Activated CD8-positive, alpha-beta memory T cell treated with anti-CD3 and anti-CD28 coated beads, Interleukin-2, amount 50 U/mL, for 1 hour (primary cell): ENCODE results near the gene CEPT1.

Source experiments
- DNase-seq: peaks from one replicate; pipeline ENCODE4 v3.0.0-alpha.2; 2020; ENCODE audit errors: extremely low read depth

The CEPT1 gene

GRCh38 chr1:111227851-111228747 lies 88.1 kb downstream of the CEPT1 start:
- no peak for DNase-seq

GRCh38 chr1:111228748-111229126 lies 88.7 kb downstream of the CEPT1 start:
- DNase-seq: no peak

DNA sequence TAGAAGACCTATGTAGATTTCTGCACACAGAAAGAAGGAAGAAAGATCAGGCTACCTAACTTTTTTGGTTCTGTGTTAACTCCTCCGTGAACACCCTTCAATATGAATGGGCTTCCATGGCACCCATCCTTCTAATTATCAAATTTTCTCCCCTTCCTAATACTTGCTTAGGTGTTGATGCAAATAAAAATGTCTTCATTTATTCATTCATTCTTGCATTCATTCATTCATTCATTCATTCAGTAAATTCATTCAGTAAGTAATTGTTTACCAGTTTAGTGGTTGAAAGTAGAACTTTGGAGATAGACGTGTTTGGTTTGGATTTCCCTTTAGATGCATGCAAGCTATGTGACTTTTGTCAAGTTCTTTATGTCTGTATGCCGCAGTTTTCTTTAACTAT lies 92.1 kb downstream of the CEPT1 start:
- DNase-seq: no peak

- DNase-seq: no peak
Measured at GRCh38 chr1:111234258-111234657, 94.2 kb downstream of the CEPT1 start.
